ENCODE results near the gene SREBF1.

SREBF1 gene

DNA sequence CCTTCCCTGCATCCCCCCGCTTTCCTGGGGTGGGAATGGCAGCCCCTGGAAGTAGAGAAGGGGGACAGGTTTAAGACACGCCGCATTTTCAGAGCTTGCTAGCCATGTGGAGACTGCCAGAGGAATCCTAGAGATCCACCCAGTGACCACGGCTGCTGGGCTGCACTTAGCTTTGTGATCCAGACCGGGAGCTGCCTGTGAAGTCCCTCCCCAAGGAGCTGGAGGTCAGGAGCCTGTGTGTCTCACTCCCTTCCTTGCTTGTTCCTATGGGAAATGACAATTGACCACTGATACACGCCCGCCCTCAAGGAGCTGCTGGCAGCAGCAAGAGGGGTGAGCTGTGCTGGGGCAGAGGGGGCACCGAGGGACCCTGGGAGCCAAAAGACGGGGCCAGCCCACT lies 73.7 kb downstream of the SREBF1 start:
- DNase-seq (ENCODE audit: low spot score in 2 of 2) = no peak
- peaks cover 41% of the 10 kb centered on the region for H3K4me1 Mint-ChIP-seq
- no peaks in the 10 kb centered on the region for H3K9me3 Mint-ChIP-seq
- no peak overlapping the region for H3K27ac Mint-ChIP-seq
- no peak overlapping the region for H3K4me3 Mint-ChIP-seq
- H3K27me3 Mint-ChIP-seq = no peaks in the 10 kb centered on the region
- no peak for ATAC-seq (ENCODE audit: low read depth)
- H3K36me3 Mint-ChIP-seq = peaks cover 3% of the 10 kb centered on the region

DNA sequence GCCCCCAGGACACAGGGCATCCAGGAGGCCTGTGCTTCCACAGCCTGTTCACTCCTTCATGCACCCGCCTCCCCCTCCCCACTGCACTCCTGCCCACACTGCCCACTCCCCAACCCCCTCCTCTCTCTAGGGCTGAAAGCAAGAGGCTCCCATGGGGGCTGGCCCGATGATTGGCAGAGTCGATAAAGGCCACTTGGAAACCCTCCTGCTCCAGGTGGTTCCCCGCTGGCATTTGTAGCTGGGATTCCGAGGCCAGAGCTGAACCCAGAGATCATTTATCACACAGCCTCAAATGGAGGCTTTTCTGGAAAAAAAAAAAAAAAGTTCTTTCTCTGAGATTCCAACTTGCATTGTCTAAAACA lies 74.1 kb downstream of the SREBF1 start:
- H3K9me3 Mint-ChIP-seq = no peaks in the 10 kb centered on the region
- H3K27me3 Mint-ChIP-seq = no peaks in the 10 kb centered on the region
- H3K4me3 Mint-ChIP-seq = no peak overlapping the region
- H3K36me3 Mint-ChIP-seq = peaks cover 3% of the 10 kb centered on the region
- no peak overlapping the region for H3K27ac Mint-ChIP-seq
- DNase-seq (ENCODE audit: low spot score in 2 of 2) = no peak
- no peak for ATAC-seq (ENCODE audit: low read depth)
- peaks cover 44% of the 10 kb centered on the region for H3K4me1 Mint-ChIP-seq

Data from memory B cell (primary cell).